B cell (primary cell): ENCODE data around the gene RBM23. TPM values are rescaled to one million over a fixed set of nuclear protein-coding genes. Genes with fewer than 3 reads are reported as not detected.

Experiments used
- ATAC-seq: fragments of 200-7000 bp; cut with Tn5 transposase; one replicate; pipeline ENCODE4 v1.10.0; 2021; ENCODE audit warnings: low read depth, mild to moderate bottlenecking, moderate number of reproducible peaks, moderate library complexity
- CTCF ChIA-PET: fragments of 350-600 bp; sonication (Branson Sonifier 250); formaldehyde crosslinking; loops from one replicate; lab custom pipeline; 2021; ENCODE audit warnings: antibody characterized with exemption, inconsistent platforms; lab: Charles Lee
- POLR2A ChIA-PET: fragments of 350-600 bp; sonication (Branson Sonifier 250); formaldehyde crosslinking; loops from one replicate; lab custom pipeline; 2021; ENCODE audit warnings: antibody characterized with exemption; lab: Charles Lee
- DNase-seq: peaks from one replicate; pipeline ENCODE4 v3.0.0; 2013
- H2AFZ ChIP-seq: 2 replicates; pipeline ENCODE4 v1.6.1; 2012; ENCODE audit warnings: mild to moderate bottlenecking, low read depth, low read length; ENCODE audit not compliant: insufficient read depth, poor library complexity, severe bottlenecking
- H3K27ac ChIP-seq, 2 donors: 1 replicate in 1 of 2; 2 replicates in 1 of 2; pipeline ENCODE4 v1.5.1; 2012 to 2013; ENCODE audit warnings: low read length in 2 of 2, mild to moderate bottlenecking in 2 of 2, moderate library complexity in 1 of 2
- H3K27me3 ChIP-seq, 4 experiments: fragments of 200-600 bp in 1 of 4; sonication (generic) in 1 of 4; replicated peaks in 1 of 4; 1 replicate in 2 of 4; 2 replicates in 2 of 4; pipeline versions ENCODE4 v1.6.1 to v1.7.0; 2013 to 2016; ENCODE audit warnings: low read length in 3 of 4, mild to moderate bottlenecking in 2 of 4, mixed read lengths in 1 of 4, moderate library complexity in 1 of 4; ENCODE audit not compliant: insufficient read depth in 4 of 4, control insufficient read depth in 3 of 4; ENCODE audit errors: control extremely low read depth in 1 of 4
- H3K36me3 ChIP-seq, 2 experiments: replicated peaks in 1 of 2; 1 replicate in 1 of 2; 2 replicates in 1 of 2; pipeline versions ENCODE4 v1.6.1 to v1.7.1; 2013; ENCODE audit warnings: low read length in 1 of 2; ENCODE audit not compliant: insufficient read depth in 2 of 2, control insufficient read depth in 1 of 2; ENCODE audit errors: control extremely low read depth in 1 of 2, extremely low read depth in 1 of 2
- H3K4me1 ChIP-seq, 2 donors: fragments of 200-600 bp in 1 of 2; sonication (generic) in 1 of 2; 1 replicate in 1 of 2; 2 replicates in 1 of 2; pipeline versions ENCODE4 v1.5.1 to v1.6.1; 2013 to 2017; ENCODE audit warnings: low read length in 2 of 2; ENCODE audit not compliant: control insufficient read depth in 2 of 2, insufficient read depth in 2 of 2
- H3K4me2 ChIP-seq: replicated peaks from 2 replicates; pipeline ENCODE3; 2012; ENCODE audit warnings: mild to moderate bottlenecking, low read depth, low read length; ENCODE audit not compliant: poor library complexity, severe bottlenecking
- H3K4me3 ChIP-seq, 5 experiments: fragments of 200-600 bp in 1 of 5; sonication (generic) in 1 of 5; 1 replicate in 3 of 5; 2 replicates in 2 of 5; pipeline versions ENCODE4 v1.5.1 to v1.7.0; 2011 to 2016; ENCODE audit warnings: low read length in 4 of 5, mild to moderate bottlenecking in 4 of 5, low read depth in 2 of 5, control low read depth in 1 of 5, moderate library complexity in 1 of 5; ENCODE audit not compliant: insufficient read depth in 1 of 5; ENCODE audit errors: control extremely low read depth in 1 of 5, extremely low read depth in 1 of 5
- H3K79me2 ChIP-seq: fragments of 200-600 bp; sonication (generic); one replicate; pipeline ENCODE4 v1.6.0; 2016; ENCODE audit warnings: low read length; ENCODE audit not compliant: control insufficient read depth, insufficient read depth
- H3K9ac ChIP-seq: fragments of 200-600 bp; sonication (generic); 2 replicates; pipeline ENCODE4 v1.6.1; 2017; ENCODE audit warnings: mild to moderate bottlenecking, low read length, moderate library complexity
- H3K9me3 ChIP-seq, 3 donors: one replicate each; pipeline versions ENCODE4 v1.6.1 to v1.7.1; 2013; ENCODE audit warnings: low read length in 2 of 3; ENCODE audit not compliant: control insufficient read depth in 2 of 3, insufficient read depth in 1 of 3; ENCODE audit errors: control extremely low read depth in 1 of 3
- H4K20me1 ChIP-seq: 2 replicates; pipeline ENCODE4 v1.6.0; 2012; ENCODE audit warnings: mild to moderate bottlenecking, low read length; ENCODE audit not compliant: insufficient read depth, control insufficient read depth, poor library complexity, severe bottlenecking
- H3K27ac Mint-ChIP-seq: one replicate; pipeline ENCODE4 v1.8.0; 2021; ENCODE audit warnings: mixed read lengths
- H3K27me3 Mint-ChIP-seq: one replicate; pipeline ENCODE4 v1.8.0; 2021; ENCODE audit warnings: mixed read lengths
- H3K4me1 Mint-ChIP-seq: one replicate; pipeline ENCODE4 v1.8.0; 2021; ENCODE audit warnings: mixed read lengths
- H3K4me3 Mint-ChIP-seq: one replicate; pipeline ENCODE4 v1.8.0; 2021; ENCODE audit warnings: mixed read lengths
- H3K9me3 Mint-ChIP-seq: one replicate; pipeline ENCODE4 v1.8.0; 2022; ENCODE audit warnings: mixed read lengths; ENCODE audit not compliant: insufficient read depth
- EZH2 ChIP-seq: IDR thresholded peaks from 2 replicates; pipeline ENCODE4 v1.6.1; 2012; ENCODE audit warnings: borderline replicate concordance, low read depth, mild to moderate bottlenecking, moderate library complexity, low read length; ENCODE audit not compliant: insufficient read depth, poor library complexity, severe bottlenecking
- WGBS: methylation state at CpG from one replicate; pipeline ENCODE4 v1.1.5; 2013; ENCODE audit warnings: missing lambda C conversion rate; ENCODE audit not compliant: insufficient coverage; 5-methylcytosine and 5-hydroxymethylcytosine counted together
- intact Hi-C: fragments of 100-400 bp; cut with micrococcal nuclease; formaldehyde crosslinking; loops from one replicate; pipeline ENCODE4 v1.10.0; 2022
- polyA plus RNA-seq: library from polyadenylated mRNA; depleted of rRNA; stranded (reverse); fragments of >200 nt; gene quantifications from 2 replicates; pipeline ENCODE4 v1.2.3, GENCODE V29; 2012
- total RNA-seq, 2 donors: library from RNA; stranded (reverse); fragments of 120-200 nt in 1 of 2; gene quantifications; 1 replicate in 1 of 2; 2 replicates in 1 of 2; pipeline versions ENCODE4 v1.2.3 to v1.2.4, GENCODE V29; 2013 to 2022
- TF ChIP-seq, protein P1 (sequence below): fragments of 200-600 bp; IDR thresholded peaks from one replicate; pipeline ENCODE4 v1.8.0; 2022; ENCODE audit warnings: antibody characterized with exemption, mild to moderate bottlenecking

Gene RBM23
- total and polyA plus RNA-seq, 2 donors (not counting 1 experiment from before 2014, with no cell fraction given) = 60.7 to 165 TPM

DNA sequence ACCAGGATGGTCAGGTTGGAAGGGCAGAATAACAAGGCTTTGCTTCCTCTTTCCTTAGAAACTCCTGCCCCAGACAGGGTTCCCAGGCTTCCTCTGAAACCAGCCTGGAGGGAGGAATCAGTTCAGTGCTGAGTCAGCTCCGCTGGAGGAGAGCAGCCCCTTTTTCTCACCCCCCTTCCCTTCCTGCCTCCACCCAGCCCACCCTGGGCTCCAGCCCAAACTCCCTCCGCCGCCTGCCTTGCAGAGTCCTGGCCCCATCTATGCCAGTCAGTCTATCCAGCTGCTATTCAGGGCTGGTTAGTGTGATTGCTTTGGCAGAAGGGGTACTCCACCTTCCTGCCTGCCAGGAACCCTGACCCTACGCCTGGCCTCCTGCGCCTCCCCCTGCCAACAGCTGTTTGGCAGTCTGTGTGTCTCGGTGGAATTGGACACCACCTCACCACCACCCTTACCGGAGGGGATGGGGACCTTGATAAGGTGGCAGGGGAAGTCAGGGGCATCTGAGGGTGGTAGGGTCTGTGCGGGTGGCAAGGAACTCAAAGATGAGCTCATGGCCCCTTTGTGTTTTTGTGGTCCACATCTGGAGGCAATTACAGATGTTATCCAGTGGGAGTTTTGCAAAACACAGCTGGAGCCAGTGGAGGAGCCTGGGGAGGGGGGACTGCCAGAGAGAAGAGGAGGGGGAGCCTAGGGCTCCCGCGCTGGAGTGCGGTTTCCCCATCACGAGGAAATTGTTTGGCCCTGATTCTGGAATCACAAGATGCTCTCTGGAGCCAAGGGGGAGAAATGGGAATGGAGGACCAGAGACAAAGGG lies 70.4 kb downstream of the RBM23 start:
- Histone ChIP-seq H3K79me2 (no peaks in the 10 kb centered on the region), H3K36me3 (no peaks in the 10 kb centered on the region), H3K9ac (no peak overlapping the region), H3K4me2 (no peak overlapping the region), H4K20me1 (no peaks in the 10 kb centered on the region), H3K9me3 (no peaks in the 10 kb centered on the region), H3K27ac (no peak overlapping the region), H3K27me3 (peaks cover 0 to 19% (median 0%) of the 10 kb centered on the region in 4 experiments), H3K4me1 (peaks cover 0 to 8% of the 10 kb centered on the region in 2 donors), H2AFZ (no peak overlapping the region), H3K4me3 (no peak overlapping the region)
- no peak overlapping the region for H3K27ac Mint-ChIP-seq
- TF ChIP-seq EZH2 = no peak
- TF ChIP-seq, protein P1, sequence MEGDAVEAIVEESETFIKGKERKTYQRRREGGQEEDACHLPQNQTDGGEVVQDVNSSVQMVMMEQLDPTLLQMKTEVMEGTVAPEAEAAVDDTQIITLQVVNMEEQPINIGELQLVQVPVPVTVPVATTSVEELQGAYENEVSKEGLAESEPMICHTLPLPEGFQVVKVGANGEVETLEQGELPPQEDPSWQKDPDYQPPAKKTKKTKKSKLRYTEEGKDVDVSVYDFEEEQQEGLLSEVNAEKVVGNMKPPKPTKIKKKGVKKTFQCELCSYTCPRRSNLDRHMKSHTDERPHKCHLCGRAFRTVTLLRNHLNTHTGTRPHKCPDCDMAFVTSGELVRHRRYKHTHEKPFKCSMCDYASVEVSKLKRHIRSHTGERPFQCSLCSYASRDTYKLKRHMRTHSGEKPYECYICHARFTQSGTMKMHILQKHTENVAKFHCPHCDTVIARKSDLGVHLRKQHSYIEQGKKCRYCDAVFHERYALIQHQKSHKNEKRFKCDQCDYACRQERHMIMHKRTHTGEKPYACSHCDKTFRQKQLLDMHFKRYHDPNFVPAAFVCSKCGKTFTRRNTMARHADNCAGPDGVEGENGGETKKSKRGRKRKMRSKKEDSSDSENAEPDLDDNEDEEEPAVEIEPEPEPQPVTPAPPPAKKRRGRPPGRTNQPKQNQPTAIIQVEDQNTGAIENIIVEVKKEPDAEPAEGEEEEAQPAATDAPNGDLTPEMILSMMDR = no peak
- peaks cover 10% of the 10 kb centered on the region for H3K27me3 Mint-ChIP-seq
- ChIA-PET CTCF (interaction anchor here (0.6 to 12.0 kb wide), 12 partner anchors 10 to 359 kb away, joined by 3 to 207 read pairs (median 4); partner anchors contain the start of genes MMP14, MRPL52 and OXA1L), POLR2A (no interaction called here)
- H3K9me3 Mint-ChIP-seq = no peaks in the 10 kb centered on the region
- H3K4me1 Mint-ChIP-seq = peaks cover 6% of the 10 kb centered on the region
- no peak for ATAC-seq
- intact Hi-C loops = no loop called here
- no peak overlapping the region for H3K4me3 Mint-ChIP-seq
- 19% methylated on average over 5 of the region's 12 CpGs for WGBS
- DNase-seq = no peak
